Psoas muscle (tissue), 8 donors: ENCODE data around the gene PGPEP1. TPM values are rescaled to one million over a fixed set of nuclear protein-coding genes. Genes with fewer than 3 reads are reported as not detected.

Experiments used
- ATAC-seq, 4 donors: fragments of 200-7000 bp; cut with Tn5 transposase; one replicate each; pipeline ENCODE4 v1.9.1; 2020; ENCODE audit warnings: moderate library complexity in 3 of 4, mild to moderate bottlenecking in 2 of 4
- DNase-seq, 2 donors: peaks; one replicate each; pipeline ENCODE4 v3.0.0-alpha.2; 2020
- H3K27ac ChIP-seq: fragments of 200-600 bp; one replicate; pipeline ENCODE4 v1.8.0; 2022
- H3K27me3 ChIP-seq, 3 donors: fragments of 200-600 bp in 1 of 3; one replicate each; pipeline versions ENCODE4 v1.6.1 to v1.8.0; 2013 to 2022; ENCODE audit warnings: low read length in 2 of 3, mild to moderate bottlenecking in 2 of 3, moderate library complexity in 1 of 3; ENCODE audit not compliant: insufficient read depth in 3 of 3
- H3K36me3 ChIP-seq, 2 donors: fragments of 200-600 bp in 1 of 2; one replicate each; pipeline versions ENCODE4 v1.6.1 to v1.8.0; 2013 to 2022; ENCODE audit warnings: low read depth in 1 of 2, mild to moderate bottlenecking in 1 of 2, moderate library complexity in 1 of 2; ENCODE audit not compliant: insufficient read depth in 1 of 2
- H3K4me1 ChIP-seq: fragments of 200-600 bp; one replicate; pipeline ENCODE4 v1.8.0; 2022
- H3K4me3 ChIP-seq: fragments of 200-600 bp; one replicate; pipeline ENCODE4 v1.8.0; 2022; ENCODE audit warnings: mild to moderate bottlenecking
- H3K9me3 ChIP-seq: fragments of 200-600 bp; one replicate; pipeline ENCODE4 v1.8.0; 2022
- CTCF ChIP-seq: fragments of 200-600 bp; IDR thresholded peaks from one replicate; pipeline ENCODE4 v1.8.0; 2022; ENCODE audit warnings: antibody characterized with exemption
- WGBS, 3 donors: extraction: QIAGEN DNeasy Blood & Tissue Kit; methylation state at CpG; one replicate each; pipeline versions ENCODE4 v1.1.6 to v1.1.7; 2013; 5-methylcytosine and 5-hydroxymethylcytosine counted together
- intact Hi-C, 2 donors: fragments of 100-400 bp; cut with DNase I; formaldehyde crosslinking; loops; one replicate each; pipeline versions ENCODE4 v1.11.0 to v1.14.2; 2022
- polyA plus RNA-seq, 3 donors: library from polyadenylated mRNA; stranded (reverse); fragments of 200-250 nt; gene quantifications; one replicate each; pipeline ENCODE4 v1.2.3, GENCODE V29; 2013
- total RNA-seq, 4 donors: library from RNA; stranded (reverse); fragmentation: NEBNext Ultra II Directional in 2 of 4; extraction: Animal tissue kit (Norgen Biotek cat#: 25700) in 2 of 4; gene quantifications; one replicate each; pipeline versions ENCODE4 v1.2.1 to v1.2.4, GENCODE V29; 2021 to 2023
- donor health status: healthy with polysubstance abuse.
- donor health status: DM: no; HTN: no; CAD: no; lungs with moderate emphysema.
- donor health status: Bipolar disorder and iron deficiency.
- donor health status: healthy.
- donor health status: DM: yes; HTN: yes; CAD: no.
- donor health status: DM: no; HTN: no; CAD: no.
- donor health status: DM: no; HTN: no; CAD: no.
- donor health status: DM: yes; HTN: yes; CAD: no.

Gene PGPEP1
- total and polyA plus RNA-seq, 7 donors = 8.0 to 47.8 (median 18.3) TPM

DNA sequence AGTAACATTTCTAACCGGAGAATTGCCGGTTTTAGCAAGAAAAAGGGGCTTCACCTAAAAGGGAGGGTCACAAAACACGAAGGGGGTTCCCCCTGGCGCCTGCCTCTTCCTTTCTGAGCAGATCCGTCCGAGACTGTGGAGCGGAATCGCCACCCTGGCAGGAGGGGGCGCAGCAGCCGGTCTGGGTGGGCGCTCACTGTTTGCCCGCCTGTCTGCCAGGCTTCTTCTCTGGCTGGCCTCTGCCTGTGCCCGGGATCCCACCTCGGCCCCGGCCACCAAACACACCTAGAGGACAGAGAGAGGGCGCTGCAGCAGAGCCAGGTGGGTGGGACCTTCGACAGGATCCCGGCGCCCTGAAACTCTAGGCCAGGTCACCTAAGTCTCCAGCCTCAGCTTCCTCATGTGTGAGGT lies 33.1 kb upstream of the PGPEP1 start:
- Histone ChIP-seq H3K9me3 (no peaks in the 10 kb centered on the region), H3K4me3 (no peak overlapping the region), H3K36me3 (peaks cover 0 to 39% of the 10 kb centered on the region in 2 donors), H3K4me1 (peaks cover 56% of the 10 kb centered on the region), H3K27ac (peak overlapping the region; percentile 95), H3K27me3 (no peaks in the 10 kb centered on the region)
- ATAC-seq = no peak
- WGBS, 3 donors = 90 to 91% (median 90%) methylated on average over 19 of the region's 19 CpGs
- DNase-seq = no peak
- TF ChIP-seq CTCF = no peak
- intact Hi-C loops = loop anchor here in 1 of 2 donors (2.0 kb wide), 1 partner anchor 14 kb away; no protein-coding TSS in a partner anchor

GRCh38 chr19:18308051-18308947 lies 32.1 kb upstream of the PGPEP1 start:
- no peak for DNase-seq
- Histone ChIP-seq H3K27ac (peak overlapping the region; percentile 95), H3K4me3 (no peak overlapping the region), H3K4me1 (peaks cover 47% of the 10 kb centered on the region), H3K36me3 (peaks cover 0 to 49% of the 10 kb centered on the region in 2 donors), H3K9me3 (no peaks in the 10 kb centered on the region), H3K27me3 (no peaks in the 10 kb centered on the region)
- no peak for TF ChIP-seq CTCF
- intact Hi-C loops = no loop called here
- peak in 1 of 4 donors; percentile 27 for ATAC-seq
- 33 to 52% (median 36%) methylated on average over 19 to 20 of the region's 20 CpGs for WGBS, 3 donors

- H3K27ac ChIP-seq = peak overlapping the region; percentile 95
- no peak overlapping the region for H3K4me3 ChIP-seq
- intact Hi-C loops = no loop called here
- H3K4me1 ChIP-seq = peaks cover 41% of the 10 kb centered on the region
- H3K27me3 ChIP-seq = no peaks in the 10 kb centered on the region
- H3K9me3 ChIP-seq = no peaks in the 10 kb centered on the region
- no peak for TF ChIP-seq CTCF
- 82 to 92% (median 83%) methylated on average over 7 of the region's 7 CpGs for WGBS, 3 donors
- H3K36me3 ChIP-seq = peaks cover 0 to 54% of the 10 kb centered on the region in 2 donors
- no peak for DNase-seq
- no peak for ATAC-seq
Measured at GRCh38 chr19:18308948-18309325, 31.5 kb upstream of the PGPEP1 start.

DNA sequence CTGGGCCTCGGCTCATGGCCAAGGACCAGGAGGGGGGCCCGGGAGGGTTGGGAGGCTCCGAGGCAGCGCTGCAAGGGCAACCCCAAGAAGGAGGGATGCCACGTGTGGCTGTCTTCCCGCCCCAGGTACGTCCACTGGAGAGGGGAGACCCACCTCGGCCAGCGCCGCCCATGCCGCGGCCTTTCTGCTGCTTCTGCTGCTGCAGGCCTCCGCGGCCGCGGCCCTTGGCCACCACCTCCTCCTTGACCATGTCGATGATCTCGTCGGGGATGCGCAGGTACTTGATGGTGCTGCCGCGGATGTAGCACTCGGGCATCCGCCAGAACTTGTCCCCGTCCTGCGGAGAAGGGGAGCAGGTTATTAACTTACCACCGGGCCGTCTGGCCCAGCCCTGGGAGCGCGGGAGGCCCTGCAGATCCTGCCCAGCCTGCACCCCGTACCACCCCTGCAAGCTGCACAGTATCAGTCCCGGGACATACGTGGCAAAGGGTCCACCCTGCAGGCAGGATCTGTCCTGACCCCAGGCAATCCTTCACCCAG lies 30.8 kb upstream of the PGPEP1 start:
- intact Hi-C loops = no loop called here
- WGBS, 3 donors = 90 to 93% (median 91%) methylated on average over 32 to 33 of the region's 33 CpGs
- H3K27ac ChIP-seq = no peak overlapping the region
- ATAC-seq (no peak), DNase-seq (no peak)
- H3K4me3 ChIP-seq = no peak overlapping the region
- H3K36me3 ChIP-seq = peaks cover 0 to 61% of the 10 kb centered on the region in 2 donors
- H3K27me3 ChIP-seq = no peaks in the 10 kb centered on the region
- TF ChIP-seq CTCF = no peak
- peaks cover 36% of the 10 kb centered on the region for H3K4me1 ChIP-seq
- no peaks in the 10 kb centered on the region for H3K9me3 ChIP-seq
